ENCODE data around the gene SNX13.

- TF ChIP-seq, protein P1, sequence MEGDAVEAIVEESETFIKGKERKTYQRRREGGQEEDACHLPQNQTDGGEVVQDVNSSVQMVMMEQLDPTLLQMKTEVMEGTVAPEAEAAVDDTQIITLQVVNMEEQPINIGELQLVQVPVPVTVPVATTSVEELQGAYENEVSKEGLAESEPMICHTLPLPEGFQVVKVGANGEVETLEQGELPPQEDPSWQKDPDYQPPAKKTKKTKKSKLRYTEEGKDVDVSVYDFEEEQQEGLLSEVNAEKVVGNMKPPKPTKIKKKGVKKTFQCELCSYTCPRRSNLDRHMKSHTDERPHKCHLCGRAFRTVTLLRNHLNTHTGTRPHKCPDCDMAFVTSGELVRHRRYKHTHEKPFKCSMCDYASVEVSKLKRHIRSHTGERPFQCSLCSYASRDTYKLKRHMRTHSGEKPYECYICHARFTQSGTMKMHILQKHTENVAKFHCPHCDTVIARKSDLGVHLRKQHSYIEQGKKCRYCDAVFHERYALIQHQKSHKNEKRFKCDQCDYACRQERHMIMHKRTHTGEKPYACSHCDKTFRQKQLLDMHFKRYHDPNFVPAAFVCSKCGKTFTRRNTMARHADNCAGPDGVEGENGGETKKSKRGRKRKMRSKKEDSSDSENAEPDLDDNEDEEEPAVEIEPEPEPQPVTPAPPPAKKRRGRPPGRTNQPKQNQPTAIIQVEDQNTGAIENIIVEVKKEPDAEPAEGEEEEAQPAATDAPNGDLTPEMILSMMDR (IDR thresholded peaks at IDR 0.05), result no peak
- no peak for TF ChIP-seq EZH2 (IDR thresholded peaks at IDR 0.05; ENCODE audit: borderline replicate concordance, insufficient read depth, low read depth, low read length, poor library complexity, severe bottlenecking)
Observed at GRCh38 chr7:17856251-17856650, 84.0 kb downstream of the SNX13 start.
